GM20000 (cell line): ENCODE measurements around the gene AP1M1.
"Not testable (repeated sequence)": the region's sequence is repeated elsewhere in the genome, so short reads cannot be mapped to it uniquely, and the experiment has no call there.

Experiments
- DNase-seq: peaks from one replicate; pipeline ENCODE4 v3.0.0; 2012; ENCODE audit warnings: low spot score
- CTCF ChIP-seq: IDR thresholded peaks from 2 replicates; pipeline ENCODE4 v1.5.1; 2012; ENCODE audit warnings: mild to moderate bottlenecking, control low read depth; ENCODE audit errors: extremely low read depth, missing control alignments

Gene AP1M1

GRCh38 chr19:16283210-16284061, 85.7 kb downstream of the AP1M1 start:
- TF ChIP-seq CTCF = no peak
- peak; percentile 77 for DNase-seq

- DNase-seq = no peak
- TF ChIP-seq CTCF = no peak
Observed at GRCh38 chr19:16284505-16284904, 86.8 kb downstream of the AP1M1 start.

- DNase-seq = not testable (repeated sequence)
Observed at GRCh38 chr19:16285079-16285478, 87.4 kb downstream of the AP1M1 start.

GRCh38 chr19:16285769-16286498, 88.2 kb downstream of the AP1M1 start:
- no peak for DNase-seq
- no peak for TF ChIP-seq CTCF

GRCh38 chr19:16288544-16288943, 90.8 kb downstream of the AP1M1 start:
- DNase-seq = no peak
- no peak for TF ChIP-seq CTCF

- no peak for DNase-seq
Observed at GRCh38 chr19:16289594-16289993, 91.9 kb downstream of the AP1M1 start.

GRCh38 chr19:16290692-16291091, 93.0 kb downstream of the AP1M1 start:
- no peak for DNase-seq

More at GRCh38 chr19:16289594-16289993, 91.9 kb downstream of the AP1M1 start:
- no peak for TF ChIP-seq CTCF

More at GRCh38 chr19:16290692-16291091, 93.0 kb downstream of the AP1M1 start:
- no peak for TF ChIP-seq CTCF
